CD4-positive, alpha-beta T cell treated with Interferon gamma for 1 hour (primary cell): ENCODE data around the gene PRODH.
"Not testable (repeated sequence)": the region's sequence is repeated elsewhere in the genome, so short reads cannot be mapped to it uniquely, and the experiment has no call there.

Experiments used
- DNase-seq: peaks from one replicate; pipeline ENCODE4 v3.0.0-alpha.2; 2020

PRODH gene

GRCh38 chr22:18967391-18968010 lies 31.4 kb upstream of the PRODH start:
- DNase-seq = not testable (repeated sequence)

- DNase-seq = no peak
Observed at GRCh38 chr22:18966748-18967147, 30.7 kb upstream of the PRODH start.

GRCh38 chr22:18965526-18966421 lies 29.7 kb upstream of the PRODH start:
- no peak for DNase-seq

- not testable (repeated sequence) for DNase-seq
Observed at GRCh38 chr22:18964501-18965265, 28.6 kb upstream of the PRODH start.

GRCh38 chr22:18964051-18964450 lies 28.0 kb upstream of the PRODH start:
- DNase-seq = not testable (repeated sequence)

GRCh38 chr22:18962308-18962635 lies 26.2 kb upstream of the PRODH start:
- DNase-seq = no peak

- not testable (repeated sequence) for DNase-seq
Observed at GRCh38 chr22:18961632-18962307, 25.7 kb upstream of the PRODH start.

GRCh38 chr22:18961201-18961600 lies 25.1 kb upstream of the PRODH start:
- not testable (repeated sequence) for DNase-seq

- not testable (repeated sequence) for DNase-seq
Observed at GRCh38 chr22:18960166-18960820, 24.2 kb upstream of the PRODH start.

- DNase-seq = not testable (repeated sequence)
Observed at GRCh38 chr22:18959741-18960140, 23.6 kb upstream of the PRODH start.

- DNase-seq = not testable (repeated sequence)
Observed at GRCh38 chr22:18959266-18959665, 23.2 kb upstream of the PRODH start.

- not testable (repeated sequence) for DNase-seq
Observed at GRCh38 chr22:18958738-18959137, 22.6 kb upstream of the PRODH start.

- DNase-seq = not testable (repeated sequence)
Observed at GRCh38 chr22:18958321-18958705, 22.2 kb upstream of the PRODH start.

GRCh38 chr22:18957621-18958320 lies 21.7 kb upstream of the PRODH start:
- DNase-seq = not testable (repeated sequence)

GRCh38 chr22:18956956-18957355 lies 20.9 kb upstream of the PRODH start:
- not testable (repeated sequence) for DNase-seq

- not testable (repeated sequence) for DNase-seq
Observed at GRCh38 chr22:18956121-18956895, 20.2 kb upstream of the PRODH start.

- DNase-seq = no peak
Observed at GRCh38 chr22:18955696-18956095, 19.6 kb upstream of the PRODH start.

GRCh38 chr22:18954990-18955571 lies 19.0 kb upstream of the PRODH start:
- no peak for DNase-seq

- DNase-seq = peak; percentile 50
Observed at GRCh38 chr22:18954303-18954989, 18.4 kb upstream of the PRODH start.

GRCh38 chr22:18953128-18953527 lies 17.0 kb upstream of the PRODH start:
- not testable (repeated sequence) for DNase-seq
